Effector memory CD4-positive, alpha-beta T cell (primary cell): Measurements from ENCODE around the gene SPATA4.

Experiments used
- DNase-seq, 3 donors: peaks; one replicate each; pipeline ENCODE4 v3.0.0-alpha.2; 2020
- H3K27ac ChIP-seq: 2 replicates; pipeline ENCODE4 v1.7.0; 2013; ENCODE audit warnings: mild to moderate bottlenecking, low read length, moderate library complexity; ENCODE audit not compliant: insufficient read depth, poor library complexity, severe bottlenecking
- H3K27me3 ChIP-seq: replicated peaks from 2 replicates; pipeline ENCODE4 v1.7.0; 2013; ENCODE audit warnings: mild to moderate bottlenecking, low read length; ENCODE audit not compliant: insufficient read depth, control insufficient read depth, poor library complexity, severe bottlenecking
- H3K36me3 ChIP-seq: 2 replicates; pipeline ENCODE4 v1.7.0; 2013; ENCODE audit warnings: mild to moderate bottlenecking, low read length, moderate library complexity; ENCODE audit not compliant: control insufficient read depth, insufficient read depth
- H3K4me1 ChIP-seq: 2 replicates; pipeline ENCODE4 v1.7.0; 2013; ENCODE audit warnings: low read length, mild to moderate bottlenecking; ENCODE audit not compliant: control insufficient read depth, insufficient read depth, poor library complexity, severe bottlenecking
- H3K4me3 ChIP-seq: 2 replicates; pipeline ENCODE4 v1.7.0; 2013; ENCODE audit warnings: low read length, low read depth, mild to moderate bottlenecking; ENCODE audit not compliant: insufficient read depth, poor library complexity, severe bottlenecking
- H3K9me3 ChIP-seq: 2 replicates; pipeline ENCODE4 v1.7.0; 2013; ENCODE audit warnings: mild to moderate bottlenecking, low read length, moderate library complexity; ENCODE audit not compliant: control insufficient read depth

The SPATA4 gene

GRCh38 chr4:176153124-176153523 lies 42.3 kb downstream of the SPATA4 start:
- Histone ChIP-seq H3K27ac (no peak overlapping the region), H3K4me3 (no peak overlapping the region), H3K27me3 (no peaks in the 10 kb centered on the region), H3K36me3 (no peaks in the 10 kb centered on the region), H3K4me1 (no peaks in the 10 kb centered on the region), H3K9me3 (no peaks in the 10 kb centered on the region)
- DNase-seq: no peak

GRCh38 chr4:176150704-176151103 lies 44.7 kb downstream of the SPATA4 start:
- no peak overlapping the region for H3K4me3 ChIP-seq
- H3K27ac ChIP-seq: no peak overlapping the region
- no peaks in the 10 kb centered on the region for H3K4me1 ChIP-seq
- H3K27me3 ChIP-seq: no peaks in the 10 kb centered on the region
- no peaks in the 10 kb centered on the region for H3K36me3 ChIP-seq
- no peaks in the 10 kb centered on the region for H3K9me3 ChIP-seq
- DNase-seq: no peak

- no peaks in the 10 kb centered on the region for H3K9me3 ChIP-seq
- no peak overlapping the region for H3K27ac ChIP-seq
- no peak for DNase-seq
- no peaks in the 10 kb centered on the region for H3K27me3 ChIP-seq
- no peaks in the 10 kb centered on the region for H3K36me3 ChIP-seq
- no peaks in the 10 kb centered on the region for H3K4me1 ChIP-seq
- H3K4me3 ChIP-seq: no peak overlapping the region
These were observed 45.1 kb downstream of the SPATA4 start for GRCh38 chr4:176150356-176150682.

GRCh38 chr4:176149680-176150355 lies 45.6 kb downstream of the SPATA4 start:
- H3K4me3 ChIP-seq: no peak overlapping the region
- no peak overlapping the region for H3K27ac ChIP-seq
- DNase-seq: no peak
- no peaks in the 10 kb centered on the region for H3K27me3 ChIP-seq
- H3K36me3 ChIP-seq: no peaks in the 10 kb centered on the region
- H3K9me3 ChIP-seq: no peaks in the 10 kb centered on the region
- no peaks in the 10 kb centered on the region for H3K4me1 ChIP-seq

- H3K9me3 ChIP-seq: no peaks in the 10 kb centered on the region
- DNase-seq: no peak
- H3K4me1 ChIP-seq: no peaks in the 10 kb centered on the region
- no peaks in the 10 kb centered on the region for H3K36me3 ChIP-seq
- H3K4me3 ChIP-seq: no peak overlapping the region
- H3K27me3 ChIP-seq: peaks cover 5% of the 10 kb centered on the region
- H3K27ac ChIP-seq: no peak overlapping the region
These were observed 53.1 kb downstream of the SPATA4 start for GRCh38 chr4:176142253-176142652.

- no peaks in the 10 kb centered on the region for H3K9me3 ChIP-seq
- H3K27me3 ChIP-seq: peaks cover 5% of the 10 kb centered on the region
- no peak overlapping the region for H3K27ac ChIP-seq
- H3K4me1 ChIP-seq: no peaks in the 10 kb centered on the region
- H3K4me3 ChIP-seq: no peak overlapping the region
- H3K36me3 ChIP-seq: no peaks in the 10 kb centered on the region
- no peak for DNase-seq
These were observed 55.9 kb downstream of the SPATA4 start for GRCh38 chr4:176139518-176139917.

- H3K36me3 ChIP-seq: no peaks in the 10 kb centered on the region
- H3K4me1 ChIP-seq: no peaks in the 10 kb centered on the region
- peaks cover 5% of the 10 kb centered on the region for H3K27me3 ChIP-seq
- DNase-seq: no peak
- no peak overlapping the region for H3K27ac ChIP-seq
- H3K9me3 ChIP-seq: no peaks in the 10 kb centered on the region
- H3K4me3 ChIP-seq: no peak overlapping the region
These were observed 57.8 kb downstream of the SPATA4 start for GRCh38 chr4:176137631-176138030.

- H3K36me3 ChIP-seq: no peaks in the 10 kb centered on the region
- H3K9me3 ChIP-seq: no peaks in the 10 kb centered on the region
- no peak for DNase-seq
- no peak overlapping the region for H3K4me3 ChIP-seq
- H3K27me3 ChIP-seq: peaks cover 5% of the 10 kb centered on the region
- H3K4me1 ChIP-seq: no peaks in the 10 kb centered on the region
- H3K27ac ChIP-seq: no peak overlapping the region
These were observed 60.7 kb downstream of the SPATA4 start for GRCh38 chr4:176134670-176135069.
